HepG2 (cell line): ENCODE measurements around the gene ZKSCAN8. TPM values are rescaled to one million over a fixed set of nuclear protein-coding genes. Genes with fewer than 3 reads are reported as not detected.

Source experiments
- ASH2L ChIP-seq: fragments of 300-600, 200-600 bp; sonication (generic); IDR thresholded peaks from 2 replicates; pipeline ENCODE4 v1.7.0; 2017; ENCODE audit warnings: low read depth, mild to moderate bottlenecking, moderate library complexity, mixed read lengths, low read length; ENCODE audit not compliant: insufficient read length
- CHD4 ChIP-seq: fragments of 200-600 bp; sonication (generic); IDR thresholded peaks from 2 replicates; pipeline ENCODE4 v1.7.0; 2017; ENCODE audit warnings: mild to moderate bottlenecking, low read length, borderline replicate concordance
- HMGXB4 ChIP-seq, 2 experiments: sonication (generic) in 1 of 2; formaldehyde crosslinking in 1 of 2; IDR thresholded peaks; 2 replicates each; pipeline versions ENCODE4 v1.4.0 to v1.6.1; 2018 to 2020; ENCODE audit warnings: missing genetic modification reagents in 2 of 2, borderline replicate concordance in 1 of 2, low read depth in 1 of 2, mild to moderate bottlenecking in 1 of 2, missing biosample characterization in 1 of 2
- HOXA5 ChIP-seq: sonication (generic); formaldehyde crosslinking; IDR thresholded peaks from 2 replicates; pipeline ENCODE4 v1.4.0; 2020; ENCODE audit warnings: missing genetic modification reagents
- KMT2A ChIP-seq: sonication (generic); formaldehyde crosslinking; IDR thresholded peaks from 2 replicates; pipeline ENCODE4 v1.4.0; 2020; ENCODE audit warnings: missing genetic modification reagents
- NR2F2 ChIP-seq: IDR thresholded peaks from 2 replicates; pipeline ENCODE4 v1.6.1; 2012; ENCODE audit warnings: low read depth, inconsistent platforms, borderline replicate concordance
- PBX3 ChIP-seq: sonication (generic); formaldehyde crosslinking; IDR thresholded peaks from 2 replicates; pipeline ENCODE4 v1.8.1; 2023; ENCODE audit warnings: missing genetic modification reagents, inconsistent platforms, borderline replicate concordance
- TAF1 ChIP-seq: sonication (generic); formaldehyde crosslinking; IDR thresholded peaks from 2 replicates; pipeline ENCODE4 v1.4.0; 2020; ENCODE audit warnings: missing genetic modification reagents
- TERF1 ChIP-seq: sonication (generic); formaldehyde crosslinking; IDR thresholded peaks from 2 replicates; pipeline ENCODE4 v1.8.0; 2022; ENCODE audit warnings: mild to moderate bottlenecking, missing genetic modification reagents, moderate library complexity
- TSC22D2 ChIP-seq: sonication (generic); formaldehyde crosslinking; IDR thresholded peaks from 2 replicates; pipeline ENCODE4 v1.5.1; 2020; ENCODE audit warnings: missing genetic modification reagents, mild to moderate bottlenecking, borderline replicate concordance
- YEATS4 ChIP-seq: sonication (generic); formaldehyde crosslinking; IDR thresholded peaks from 2 replicates; pipeline ENCODE4 v1.4.0; 2020; ENCODE audit warnings: missing genetic modification reagents, borderline replicate concordance
- ZBED4 ChIP-seq: sonication (generic); formaldehyde crosslinking; IDR thresholded peaks from 2 replicates; pipeline ENCODE4 v1.4.0; 2020; ENCODE audit warnings: missing genetic modification reagents, borderline replicate concordance
- ZFP62 ChIP-seq: sonication (generic); formaldehyde crosslinking; IDR thresholded peaks from 2 replicates; pipeline ENCODE4 v1.4.0; 2020; ENCODE audit warnings: missing genetic modification reagents
- ZNF496 ChIP-seq: sonication (generic); formaldehyde crosslinking; IDR thresholded peaks from 2 replicates; pipeline ENCODE4 v1.8.1; 2023; ENCODE audit warnings: mild to moderate bottlenecking, moderate library complexity, missing genetic modification reagents; ENCODE audit not compliant: insufficient replicate concordance
- polyA plus RNA-seq, 8 experiments: library from polyadenylated mRNA; depleted of rRNA in 3 of 8; stranded (reverse) in 7 of 8; unstranded in 1 of 8; fragments of >200 nt; fragmentation: Illumina TruSeq in 4 of 8; extraction: Trizol in 4 of 8; gene quantifications; 2 replicates each; pipeline versions ENCODE4 v1.2.1 to v1.2.3, GENCODE V29; 2011 to 2016; ENCODE audit warnings: low read depth in 4 of 8, missing spikeins in 1 of 8, mixed read lengths in 1 of 8; ENCODE audit not compliant: insufficient read depth in 1 of 8
- total RNA-seq, 5 experiments: library from RNA; depleted of rRNA; stranded (reverse); fragments of >200 nt; fragmentation: Illumina TruSeq; extraction: Trizol; gene quantifications; 2 replicates each; pipeline ENCODE4 v1.2.3, GENCODE V29; 2016; ENCODE audit warnings: low read depth in 1 of 5
- TF ChIP-seq, protein P1 (sequence below): IDR thresholded peaks from 2 replicates; pipeline ENCODE4 v1.6.1; 2016; ENCODE audit warnings: missing biosample characterization, missing genetic modification reagents, low read depth
- TF ChIP-seq, protein P2 (sequence below): sonication (generic); formaldehyde crosslinking; IDR thresholded peaks from 2 replicates; pipeline ENCODE4 v1.5.1; 2020; ENCODE audit warnings: missing genetic modification reagents, mild to moderate bottlenecking, borderline replicate concordance

The ZKSCAN8 gene
- total and polyA plus RNA-seq, 2 of the 13 experiments (the other 11 are each of a cell fraction or from before 2014, with no cell fraction given), result 12.4 to 20.9 TPM

DNA sequence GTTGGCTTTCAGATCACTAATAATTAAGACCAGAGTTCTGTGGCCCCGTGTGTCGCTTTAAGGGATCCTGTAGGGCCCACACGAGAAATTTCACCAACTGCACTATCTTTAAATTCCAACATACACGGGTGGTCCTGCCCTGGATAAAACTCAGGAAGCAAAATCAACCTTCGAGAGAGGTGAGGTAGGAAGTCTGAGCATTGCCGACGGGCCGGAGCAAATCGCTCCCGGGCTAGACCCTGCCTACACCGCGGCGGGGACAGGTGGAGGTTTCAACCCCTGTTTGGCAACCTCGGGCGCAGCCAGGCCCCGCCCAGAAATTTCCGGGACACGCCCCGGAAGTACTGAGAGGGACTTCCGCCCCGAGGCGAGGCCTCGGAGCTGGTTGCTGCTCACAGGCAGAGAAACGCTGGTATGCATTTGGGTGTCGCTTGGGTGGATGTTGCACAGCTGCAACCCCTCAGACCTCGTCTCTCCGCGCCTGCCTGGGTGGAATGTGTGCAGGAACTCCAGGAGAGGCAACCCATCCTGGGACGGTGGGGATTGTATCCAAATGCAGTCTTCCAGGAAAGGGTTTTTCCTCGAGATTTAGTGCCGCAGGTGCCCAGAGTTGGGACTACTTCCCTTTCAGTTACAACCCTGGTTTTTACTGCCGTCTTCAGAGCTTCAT lies 19.9 kb downstream of the ZKSCAN8 start (continued):
- TF ChIP-seq, protein P1, sequence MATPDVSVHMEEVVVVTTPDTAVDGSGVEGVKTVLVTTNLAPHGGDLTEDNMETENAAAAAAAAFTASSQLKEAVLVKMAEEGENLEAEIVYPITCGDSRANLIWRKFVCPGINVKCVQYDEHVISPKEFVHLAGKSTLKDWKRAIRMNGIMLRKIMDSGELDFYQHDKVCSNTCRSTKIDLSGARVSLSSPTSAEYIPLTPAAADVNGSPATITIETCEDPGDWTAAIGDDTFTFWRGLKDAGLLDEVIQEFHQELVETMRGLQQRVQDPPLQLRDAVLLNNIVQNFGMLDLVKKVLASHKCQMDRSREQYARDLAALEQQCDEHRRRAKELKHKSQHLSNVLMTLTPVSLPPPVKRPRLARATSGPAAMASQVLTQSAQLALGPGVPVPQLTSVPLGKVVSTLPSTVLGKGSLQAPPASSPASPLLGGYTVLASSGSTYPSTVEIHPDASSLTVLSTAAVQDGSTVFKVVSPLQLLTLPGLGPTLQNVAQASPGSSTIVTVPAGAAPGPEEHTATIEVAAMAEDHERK (CRISPR knock-in tag), result no peak
- TF ChIP-seq NR2F2 (no peak), TERF1 (CRISPR knock-in tag) (no peak), HOXA5 (CRISPR knock-in tag) (peak; percentile 51), YEATS4 (CRISPR knock-in tag) (peak; percentile 68), HMGXB4 (CRISPR knock-in tag; IDR thresholded peaks at IDR 0.05; ENCODE audit: borderline replicate concordance in 1 of 2, low read depth in 1 of 2) (peak; percentile 46 to 65; a peak in 3 of 4 replicates), ASH2L (peak; percentile 56), ZFP62 (CRISPR knock-in tag) (no peak), ZNF496 (CRISPR knock-in tag) (no peak), ZBED4 (no peak; the same call in 1 of the 2 replicates), PBX3 (CRISPR knock-in tag) (no peak), KMT2A (CRISPR knock-in tag) (peak; percentile 66; the same call in 1 of the 2 replicates), TSC22D2 (CRISPR knock-in tag) (no peak), TAF1 (CRISPR knock-in tag) (peak; percentile 91), CHD4 (no peak)
- TF ChIP-seq, protein P2, sequence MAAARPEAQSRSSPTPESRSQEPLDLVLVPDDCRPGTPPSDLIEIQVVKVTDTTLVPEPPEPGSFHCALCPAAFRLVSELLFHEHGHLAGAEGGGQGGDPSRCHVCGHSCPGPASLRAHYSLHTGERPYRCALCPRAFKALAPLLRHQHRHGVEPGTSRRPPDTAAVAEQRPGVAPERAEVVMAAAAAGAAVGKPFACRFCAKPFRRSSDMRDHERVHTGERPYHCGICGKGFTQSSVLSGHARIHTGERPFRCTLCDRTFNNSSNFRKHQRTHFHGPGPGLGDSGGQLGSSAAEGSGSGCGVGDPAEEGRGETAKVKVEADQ (CRISPR knock-in tag), result peak; percentile 78; the same call in 1 of the 2 replicates
